Measurements from ENCODE around the gene GSK3B.
"Not testable (repeated sequence)": the region's sequence is repeated elsewhere in the genome, so short reads cannot be mapped to it uniquely, and the experiment has no call there.

The GSK3B gene

DNA sequence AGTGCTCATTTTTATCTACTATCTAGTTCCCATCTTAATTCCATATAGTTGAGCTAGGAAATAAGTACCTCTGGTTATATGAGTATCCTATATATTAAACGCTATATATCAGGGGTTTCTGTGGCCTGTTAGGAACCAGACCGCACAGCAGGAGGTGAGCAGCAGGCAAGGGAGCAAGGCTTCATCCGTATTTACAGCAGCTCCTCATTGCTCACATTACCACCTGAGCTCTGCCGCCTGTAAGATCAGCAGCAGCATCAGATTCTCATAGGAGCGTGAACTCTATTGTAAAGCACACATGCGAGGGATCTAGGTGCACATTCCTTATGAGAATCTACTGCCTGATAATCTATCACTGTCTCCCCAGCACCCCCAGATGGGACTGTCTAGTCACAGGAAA is 23.0 kb downstream of the GSK3B start:
- Histone ChIP-seq H3K4me1 (ENCODE audit: control insufficient read depth, insufficient read depth, low read length) (no peaks in the 10 kb centered on the region), H3K9me3 (ENCODE audit: control insufficient read depth, low read length) (no peaks in the 10 kb centered on the region), H3K4me3 (ENCODE audit: low read length) (no peak overlapping the region), H3K9ac (ENCODE audit: low read length) (no peak overlapping the region), H3K36me3 (ENCODE audit: control insufficient read depth, insufficient read depth, low read length, severe bottlenecking) (no peaks in the 10 kb centered on the region), H3K27me3 (replicated peaks; ENCODE audit: control insufficient read depth, insufficient read depth, low read length) (no peaks in the 10 kb centered on the region)
- no peak for DNase-seq (ENCODE audit: low read depth)

DNA sequence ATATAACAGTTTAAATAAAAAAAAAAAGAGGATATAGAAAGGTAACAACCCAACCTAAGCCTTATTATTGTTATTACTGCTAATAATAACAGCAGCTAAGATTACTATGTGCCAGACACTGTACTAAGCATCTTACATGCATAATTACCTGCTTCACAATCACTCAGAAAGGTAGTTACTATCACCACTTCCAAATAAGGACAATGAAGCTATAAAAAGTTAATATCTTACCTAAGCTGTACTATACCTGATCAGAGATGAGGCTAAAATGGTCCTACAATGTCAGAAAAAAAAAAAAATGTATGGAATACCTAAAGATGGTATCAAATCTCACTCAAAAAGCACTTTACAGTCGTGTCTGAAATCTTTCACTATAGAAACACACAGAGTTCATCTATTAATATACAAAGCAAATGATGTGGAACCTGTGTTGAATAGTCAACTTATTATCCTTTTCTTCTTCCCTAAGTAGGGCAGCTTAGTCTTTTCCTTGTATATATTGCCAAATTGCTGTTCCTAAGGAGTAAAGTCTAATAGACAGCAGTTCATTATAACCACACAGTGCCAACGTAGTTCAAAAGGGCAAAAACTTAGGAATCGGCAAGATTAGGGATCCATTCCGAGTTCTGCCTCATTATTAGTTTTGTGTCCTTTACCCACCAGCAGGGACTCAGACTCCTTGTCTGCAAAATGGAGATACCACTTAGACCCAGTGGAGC is 23.8 kb downstream of the GSK3B start:
- H3K27me3 ChIP-seq (replicated peaks; ENCODE audit: control insufficient read depth, insufficient read depth, low read length): no peaks in the 10 kb centered on the region
- no peaks in the 10 kb centered on the region for H3K9me3 ChIP-seq (ENCODE audit: control insufficient read depth, low read length)
- no peak overlapping the region for H3K9ac ChIP-seq (ENCODE audit: low read length)
- no peaks in the 10 kb centered on the region for H3K36me3 ChIP-seq (ENCODE audit: control insufficient read depth, insufficient read depth, low read length, severe bottlenecking)
- no peak overlapping the region for H3K4me3 ChIP-seq (ENCODE audit: low read length)
- DNase-seq (ENCODE audit: low read depth): no peak
- no peaks in the 10 kb centered on the region for H3K4me1 ChIP-seq (ENCODE audit: control insufficient read depth, insufficient read depth, low read length)

DNA sequence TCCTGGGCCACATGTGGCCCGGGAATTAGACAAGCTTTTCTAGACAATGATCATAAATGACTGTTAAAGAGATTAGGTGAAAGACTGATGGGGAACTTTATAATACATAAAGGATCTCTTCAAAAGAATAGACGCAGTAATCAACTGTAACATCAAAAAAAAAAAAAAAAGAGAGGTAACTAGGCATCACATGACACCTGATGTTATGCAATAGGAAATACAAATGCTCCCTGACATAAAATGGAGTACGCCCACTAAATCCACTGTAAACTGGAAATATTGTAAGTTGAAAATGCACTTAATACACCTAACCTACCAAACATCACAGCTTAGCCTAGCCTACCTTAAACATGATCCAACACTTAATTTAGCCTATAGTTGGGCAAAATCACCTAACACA is 27.2 kb downstream of the GSK3B start:
- H3K9ac ChIP-seq (ENCODE audit: low read length): no peak overlapping the region
- no peaks in the 10 kb centered on the region for H3K36me3 ChIP-seq (ENCODE audit: control insufficient read depth, insufficient read depth, low read length, severe bottlenecking)
- no peaks in the 10 kb centered on the region for H3K27me3 ChIP-seq (replicated peaks; ENCODE audit: control insufficient read depth, insufficient read depth, low read length)
- H3K4me3 ChIP-seq (ENCODE audit: low read length): no peak overlapping the region
- no peak for DNase-seq (ENCODE audit: low read depth)
- no peaks in the 10 kb centered on the region for H3K9me3 ChIP-seq (ENCODE audit: control insufficient read depth, low read length)
- no peaks in the 10 kb centered on the region for H3K4me1 ChIP-seq (ENCODE audit: control insufficient read depth, insufficient read depth, low read length)

DNA sequence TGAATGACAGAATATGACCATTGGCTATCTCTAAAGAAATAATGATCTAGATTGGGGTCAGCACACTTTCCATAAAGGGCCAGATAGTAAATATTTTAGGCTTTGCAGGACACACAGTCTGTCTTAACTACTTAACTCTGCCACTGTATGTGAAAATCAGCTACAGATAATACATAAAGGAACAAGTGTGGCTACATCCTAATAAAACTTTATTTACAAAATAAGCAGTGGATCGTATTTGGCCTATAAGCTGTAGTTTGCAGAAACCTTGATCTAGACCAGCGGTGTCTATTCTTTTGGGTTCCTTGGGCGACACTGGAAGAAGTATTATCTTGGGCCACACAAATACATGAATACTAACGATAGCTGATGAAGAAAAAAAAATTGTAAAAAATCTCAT is 27.6 kb downstream of the GSK3B start:
- H3K9me3 ChIP-seq (ENCODE audit: control insufficient read depth, low read length): no peaks in the 10 kb centered on the region
- H3K9ac ChIP-seq (ENCODE audit: low read length): no peak overlapping the region
- no peaks in the 10 kb centered on the region for H3K27me3 ChIP-seq (replicated peaks; ENCODE audit: control insufficient read depth, insufficient read depth, low read length)
- DNase-seq (ENCODE audit: low read depth): no peak
- H3K4me1 ChIP-seq (ENCODE audit: control insufficient read depth, insufficient read depth, low read length): no peaks in the 10 kb centered on the region
- H3K4me3 ChIP-seq (ENCODE audit: low read length): no peak overlapping the region
- no peaks in the 10 kb centered on the region for H3K36me3 ChIP-seq (ENCODE audit: control insufficient read depth, insufficient read depth, low read length, severe bottlenecking)

DNA sequence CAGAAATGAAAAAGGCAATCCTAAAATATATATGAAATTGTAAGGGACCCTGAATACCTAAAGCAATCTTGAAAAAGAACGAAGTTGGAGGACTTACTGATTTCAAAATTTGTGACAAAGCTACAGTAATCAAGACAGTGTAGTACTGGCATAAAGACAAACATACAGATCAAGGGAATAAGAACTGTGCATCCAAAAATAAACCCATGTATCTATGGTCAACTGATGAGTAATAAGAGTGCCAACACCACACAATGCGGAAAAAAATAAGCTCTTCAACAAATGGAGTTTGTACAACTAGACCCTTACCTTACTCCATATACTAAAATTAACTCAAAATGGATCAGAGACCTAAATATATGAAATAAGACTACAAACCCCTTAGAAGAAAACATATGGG is 29.6 kb downstream of the GSK3B start:
- Histone ChIP-seq H3K27me3 (replicated peaks; ENCODE audit: control insufficient read depth, insufficient read depth, low read length) (no peaks in the 10 kb centered on the region), H3K9ac (ENCODE audit: low read length) (no peak overlapping the region), H3K4me3 (ENCODE audit: low read length) (no peak overlapping the region), H3K36me3 (ENCODE audit: control insufficient read depth, insufficient read depth, low read length, severe bottlenecking) (no peaks in the 10 kb centered on the region), H3K9me3 (ENCODE audit: control insufficient read depth, low read length) (no peaks in the 10 kb centered on the region), H3K4me1 (ENCODE audit: control insufficient read depth, insufficient read depth, low read length) (peaks cover 7% of the 10 kb centered on the region)
- no peak for DNase-seq (ENCODE audit: low read depth)

DNA sequence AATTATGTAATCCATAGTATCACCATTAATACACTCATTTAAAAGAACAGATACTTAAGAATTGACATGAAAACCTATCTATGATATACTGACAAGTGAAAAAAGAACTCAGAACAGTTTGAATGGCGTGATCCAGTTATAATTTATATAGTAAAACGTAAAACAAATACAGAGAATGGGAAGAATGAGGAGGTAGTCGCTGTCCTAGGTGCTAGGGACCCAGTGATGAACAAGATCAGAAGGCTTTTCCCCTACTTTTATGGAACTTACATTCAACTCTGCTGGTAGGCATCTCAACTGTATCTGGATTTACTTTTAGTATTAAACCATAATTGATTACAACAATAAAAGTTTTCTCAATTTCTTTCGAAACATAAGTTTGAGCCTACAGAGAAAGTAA is 31.8 kb downstream of the GSK3B start:
- Histone ChIP-seq H3K9me3 (ENCODE audit: control insufficient read depth, low read length) (no peaks in the 10 kb centered on the region), H3K27me3 (replicated peaks; ENCODE audit: control insufficient read depth, insufficient read depth, low read length) (no peaks in the 10 kb centered on the region), H3K36me3 (ENCODE audit: control insufficient read depth, insufficient read depth, low read length, severe bottlenecking) (no peaks in the 10 kb centered on the region), H3K9ac (ENCODE audit: low read length) (no peak overlapping the region), H3K4me1 (ENCODE audit: control insufficient read depth, insufficient read depth, low read length) (peaks cover 12% of the 10 kb centered on the region), H3K4me3 (ENCODE audit: low read length) (no peak overlapping the region)
- no peak for DNase-seq (ENCODE audit: low read depth)

DNA sequence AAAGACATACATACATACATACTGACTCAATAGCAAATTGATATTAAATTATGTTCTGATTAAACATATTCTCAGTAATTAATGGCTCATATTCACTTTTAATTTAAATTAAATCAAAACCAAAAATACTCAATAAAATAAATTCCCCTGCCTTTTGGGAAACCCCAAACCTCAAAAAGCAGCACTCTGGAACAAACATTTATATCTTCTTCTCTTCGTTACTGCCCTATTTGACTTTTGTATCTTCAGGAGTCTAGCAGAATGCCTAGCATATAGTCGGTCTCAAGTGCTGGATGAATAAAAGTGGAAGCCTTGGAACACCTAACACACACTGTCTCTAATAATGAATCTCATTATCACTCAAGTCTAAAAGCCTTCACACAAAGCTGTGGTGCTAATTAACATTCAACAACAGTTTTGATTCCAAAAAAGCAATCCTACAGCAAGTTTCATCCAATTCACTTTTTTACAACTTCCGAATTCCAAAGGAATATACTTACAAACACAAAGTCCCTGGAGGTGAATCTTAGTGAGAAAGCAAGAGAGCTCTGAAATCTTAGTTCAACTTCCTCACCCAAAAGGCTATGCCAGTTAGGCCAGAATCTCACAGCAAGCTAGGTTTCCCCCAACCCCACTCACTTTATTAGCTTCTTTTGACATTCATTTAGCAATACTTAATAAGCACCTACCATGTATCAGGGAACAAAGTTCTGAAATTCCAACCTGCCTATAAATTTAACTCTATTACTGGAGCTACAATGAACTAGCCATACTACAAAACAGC is 35.0 kb downstream of the GSK3B start:
- Histone ChIP-seq H3K4me1 (ENCODE audit: control insufficient read depth, insufficient read depth, low read length) (peaks cover 12% of the 10 kb centered on the region), H3K27me3 (replicated peaks; ENCODE audit: control insufficient read depth, insufficient read depth, low read length) (no peaks in the 10 kb centered on the region), H3K9ac (ENCODE audit: low read length) (no peak overlapping the region), H3K36me3 (ENCODE audit: control insufficient read depth, insufficient read depth, low read length, severe bottlenecking) (no peaks in the 10 kb centered on the region), H3K9me3 (ENCODE audit: control insufficient read depth, low read length) (no peaks in the 10 kb centered on the region), H3K4me3 (ENCODE audit: low read length) (no peak overlapping the region)
- DNase-seq (ENCODE audit: low read depth): no peak

DNA sequence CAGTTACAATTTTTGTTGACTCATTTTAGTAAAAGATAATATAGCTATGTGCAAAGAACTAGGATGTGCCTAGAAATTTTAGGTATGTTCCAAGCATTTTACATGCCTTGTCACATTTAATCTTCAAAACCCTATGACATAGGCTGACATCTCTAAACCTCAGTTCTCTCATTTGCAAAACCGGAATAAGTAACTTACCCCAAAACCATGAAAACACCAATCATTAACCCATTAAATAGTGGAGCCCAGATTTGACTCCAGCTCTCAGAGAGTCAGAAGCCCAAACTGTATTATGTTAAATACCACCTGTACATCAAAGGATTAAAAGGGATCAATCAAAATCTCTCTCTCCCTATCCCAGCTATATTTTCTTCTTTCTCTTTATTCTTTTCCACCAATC is 36.6 kb downstream of the GSK3B start:
- H3K4me3 ChIP-seq (ENCODE audit: low read length): no peak overlapping the region
- no peak for DNase-seq (ENCODE audit: low read depth)
- H3K4me1 ChIP-seq (ENCODE audit: control insufficient read depth, insufficient read depth, low read length): peaks cover 12% of the 10 kb centered on the region
- no peaks in the 10 kb centered on the region for H3K36me3 ChIP-seq (ENCODE audit: control insufficient read depth, insufficient read depth, low read length, severe bottlenecking)
- no peaks in the 10 kb centered on the region for H3K27me3 ChIP-seq (replicated peaks; ENCODE audit: control insufficient read depth, insufficient read depth, low read length)
- H3K9ac ChIP-seq (ENCODE audit: low read length): no peak overlapping the region
- no peaks in the 10 kb centered on the region for H3K9me3 ChIP-seq (ENCODE audit: control insufficient read depth, low read length)

DNA sequence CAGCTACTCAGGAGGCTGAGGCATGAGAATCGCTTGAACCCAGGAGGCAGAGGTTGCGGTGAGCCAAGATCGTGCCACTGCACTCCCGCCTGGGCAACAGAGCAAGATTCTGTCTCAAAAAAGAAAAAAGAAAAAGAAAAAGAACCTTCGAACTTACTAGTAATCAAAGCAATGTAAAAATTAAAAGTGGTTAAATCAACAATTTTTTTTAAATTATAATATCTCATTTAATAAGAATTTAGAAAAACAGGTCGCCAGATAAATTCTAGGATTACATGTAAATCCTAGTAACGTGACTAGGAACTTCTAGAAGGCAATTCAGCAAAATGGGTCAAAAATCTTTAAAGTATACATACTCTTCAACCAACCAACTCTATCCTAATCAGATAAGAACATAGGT is 37.2 kb downstream of the GSK3B start:
- Histone ChIP-seq H3K36me3 (ENCODE audit: control insufficient read depth, insufficient read depth, low read length, severe bottlenecking) (no peaks in the 10 kb centered on the region), H3K27me3 (replicated peaks; ENCODE audit: control insufficient read depth, insufficient read depth, low read length) (no peaks in the 10 kb centered on the region), H3K9ac (ENCODE audit: low read length) (no peak overlapping the region), H3K4me1 (ENCODE audit: control insufficient read depth, insufficient read depth, low read length) (peaks cover 12% of the 10 kb centered on the region), H3K4me3 (ENCODE audit: low read length) (no peak overlapping the region), H3K9me3 (ENCODE audit: control insufficient read depth, low read length) (no peaks in the 10 kb centered on the region)
- DNase-seq (ENCODE audit: low read depth): no peak

DNA sequence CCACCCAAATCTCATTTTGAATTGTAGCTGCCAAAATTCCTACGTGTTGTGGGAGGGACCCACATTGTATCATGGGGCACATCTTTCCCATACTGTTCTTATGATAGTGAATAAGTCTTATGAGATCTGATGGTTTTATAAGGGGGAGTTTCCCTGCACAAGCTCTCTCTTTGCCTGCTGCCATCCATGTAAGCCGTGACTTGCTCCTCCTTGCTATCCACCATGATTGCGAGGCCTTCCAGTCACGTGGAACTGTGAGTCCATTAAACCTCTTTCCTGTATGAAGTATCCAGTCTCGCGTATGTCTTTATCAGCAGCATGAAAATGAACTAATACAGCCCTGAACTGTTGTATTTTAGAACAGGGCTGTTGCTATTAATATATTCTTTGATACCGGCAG is 40.6 kb downstream of the GSK3B start:
- H3K4me1 ChIP-seq (ENCODE audit: control insufficient read depth, insufficient read depth, low read length): peaks cover 11% of the 10 kb centered on the region
- H3K27me3 ChIP-seq (replicated peaks; ENCODE audit: control insufficient read depth, insufficient read depth, low read length); H3K9ac ChIP-seq (ENCODE audit: low read length); H3K4me3 ChIP-seq (ENCODE audit: low read length); DNase-seq (ENCODE audit: low read depth); H3K9me3 ChIP-seq (ENCODE audit: control insufficient read depth, low read length); H3K36me3 ChIP-seq (ENCODE audit: control insufficient read depth, insufficient read depth, low read length, severe bottlenecking): not testable (repeated sequence)

DNA sequence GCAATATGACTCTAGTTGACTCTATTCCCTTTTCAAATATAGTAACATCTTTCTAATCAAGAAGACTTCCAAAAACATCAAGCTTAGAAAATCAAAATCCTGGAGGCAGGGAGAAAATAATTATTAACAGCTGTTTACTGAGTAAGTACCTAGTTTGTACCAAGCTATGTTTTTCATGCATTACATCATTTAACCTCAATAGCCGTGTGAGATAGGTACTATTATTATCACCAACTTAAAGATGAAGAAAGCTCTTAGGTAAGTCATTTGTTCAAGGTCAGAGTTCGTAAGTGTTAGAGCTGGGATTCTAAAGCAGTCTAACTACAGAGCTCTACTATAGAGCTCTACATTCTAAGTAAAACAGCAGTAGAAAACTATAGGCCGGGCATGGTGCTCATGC is 41.6 kb downstream of the GSK3B start:
- peaks cover 18% of the 10 kb centered on the region for H3K4me1 ChIP-seq (ENCODE audit: control insufficient read depth, insufficient read depth, low read length)
- no peaks in the 10 kb centered on the region for H3K36me3 ChIP-seq (ENCODE audit: control insufficient read depth, insufficient read depth, low read length, severe bottlenecking)
- no peaks in the 10 kb centered on the region for H3K27me3 ChIP-seq (replicated peaks; ENCODE audit: control insufficient read depth, insufficient read depth, low read length)
- no peak overlapping the region for H3K4me3 ChIP-seq (ENCODE audit: low read length)
- no peaks in the 10 kb centered on the region for H3K9me3 ChIP-seq (ENCODE audit: control insufficient read depth, low read length)
- H3K9ac ChIP-seq (ENCODE audit: low read length): no peak overlapping the region
- no peak for DNase-seq (ENCODE audit: low read depth)

Data from adipocyte (in vitro differentiated cells).